ENCODE measurements around the gene AP2B1.

The AP2B1 gene

GRCh38 chr17:35764123-35764991 is 177.2 kb downstream of the AP2B1 start:
- H3K79me1 ChIP-seq (ENCODE audit: low read length) = no peaks in the 10 kb centered on the region
- H3K56ac ChIP-seq (ENCODE audit: low read length) = no peak overlapping the region

GRCh38 chr17:35765086-35765710 is 178.1 kb downstream of the AP2B1 start:
- no peaks in the 10 kb centered on the region for H3K27me3 ChIP-seq (ENCODE audit: insufficient read depth, low read length, poor library complexity)
- H3K4me1 ChIP-seq (ENCODE audit: control insufficient read depth, low read depth, low read length) = no peaks in the 10 kb centered on the region
- H3K23ac ChIP-seq (ENCODE audit: low read length) = no peak overlapping the region
- H3K4ac ChIP-seq (ENCODE audit: low read depth, low read length) = no peak overlapping the region
- H3K27ac ChIP-seq (ENCODE audit: low read depth, low read length) = no peak overlapping the region
- no peak overlapping the region for H2BK120ac ChIP-seq (ENCODE audit: low read depth, low read length)
- H3K79me2 ChIP-seq (ENCODE audit: control insufficient read depth, insufficient read depth, low read length) = no peaks in the 10 kb centered on the region
- no peaks in the 10 kb centered on the region for H3K79me1 ChIP-seq (ENCODE audit: low read length)
- H3K4me3 ChIP-seq (ENCODE audit: low read length) = no peak overlapping the region
- no CpG with 5 or more reads among the region's 11 CpGs for WGBS (ENCODE audit: extremely low coverage, insufficient coverage, low lambda C conversion rate)
- H3K18ac ChIP-seq (ENCODE audit: low read length) = no peak overlapping the region
- no peak overlapping the region for H4K8ac ChIP-seq (ENCODE audit: low read depth, low read length)
- no peak overlapping the region for H3K9ac ChIP-seq (ENCODE audit: low read length)
- H3K36me3 ChIP-seq (ENCODE audit: control insufficient read depth, insufficient read depth, low read length) = no peaks in the 10 kb centered on the region
- H3K56ac ChIP-seq (ENCODE audit: low read length) = no peak overlapping the region
- H2AK5ac ChIP-seq (ENCODE audit: low read length) = no peak overlapping the region
- H3K4me2 ChIP-seq (ENCODE audit: low read length) = no peak overlapping the region
- DNase-seq = peak; percentile 44
- H2BK5ac ChIP-seq (ENCODE audit: low read length) = no peak overlapping the region
- H2BK15ac ChIP-seq (replicated peaks; ENCODE audit: low read depth) = no peak overlapping the region
- H4K5ac ChIP-seq (ENCODE audit: low read length) = no peak overlapping the region

More at GRCh38 chr17:35764123-35764991, 177.2 kb downstream of the AP2B1 start:
- peak overlapping the region; percentile 61 for H3K4me2 ChIP-seq (ENCODE audit: low read length)
- H2BK15ac ChIP-seq (replicated peaks; ENCODE audit: low read depth) = no peak overlapping the region
- H2BK120ac ChIP-seq (ENCODE audit: low read depth, low read length) = no peak overlapping the region
- H3K27ac ChIP-seq (ENCODE audit: low read depth, low read length) = no peak overlapping the region
- WGBS (ENCODE audit: extremely low coverage, insufficient coverage, low lambda C conversion rate) = no CpG with 5 or more reads among the region's 75 CpGs
- no peak overlapping the region for H4K5ac ChIP-seq (ENCODE audit: low read length)
- H3K36me3 ChIP-seq (ENCODE audit: control insufficient read depth, insufficient read depth, low read length) = no peaks in the 10 kb centered on the region
- DNase-seq = peak; percentile 97
- H3K27me3 ChIP-seq (ENCODE audit: insufficient read depth, low read length, poor library complexity) = no peaks in the 10 kb centered on the region
- no peaks in the 10 kb centered on the region for H3K4me1 ChIP-seq (ENCODE audit: control insufficient read depth, low read depth, low read length)
- no peaks in the 10 kb centered on the region for H3K79me2 ChIP-seq (ENCODE audit: control insufficient read depth, insufficient read depth, low read length)
- H3K4ac ChIP-seq (ENCODE audit: low read depth, low read length) = no peak overlapping the region
- H2AK5ac ChIP-seq (ENCODE audit: low read length) = no peak overlapping the region
- no peak overlapping the region for H3K23ac ChIP-seq (ENCODE audit: low read length)
- no peak overlapping the region for H4K8ac ChIP-seq (ENCODE audit: low read depth, low read length)
- H3K9ac ChIP-seq (ENCODE audit: low read length) = no peak overlapping the region
- no peak overlapping the region for H2BK5ac ChIP-seq (ENCODE audit: low read length)
- H3K4me3 ChIP-seq (ENCODE audit: low read length) = no peak overlapping the region
- H3K18ac ChIP-seq (ENCODE audit: low read length) = no peak overlapping the region

DNA sequence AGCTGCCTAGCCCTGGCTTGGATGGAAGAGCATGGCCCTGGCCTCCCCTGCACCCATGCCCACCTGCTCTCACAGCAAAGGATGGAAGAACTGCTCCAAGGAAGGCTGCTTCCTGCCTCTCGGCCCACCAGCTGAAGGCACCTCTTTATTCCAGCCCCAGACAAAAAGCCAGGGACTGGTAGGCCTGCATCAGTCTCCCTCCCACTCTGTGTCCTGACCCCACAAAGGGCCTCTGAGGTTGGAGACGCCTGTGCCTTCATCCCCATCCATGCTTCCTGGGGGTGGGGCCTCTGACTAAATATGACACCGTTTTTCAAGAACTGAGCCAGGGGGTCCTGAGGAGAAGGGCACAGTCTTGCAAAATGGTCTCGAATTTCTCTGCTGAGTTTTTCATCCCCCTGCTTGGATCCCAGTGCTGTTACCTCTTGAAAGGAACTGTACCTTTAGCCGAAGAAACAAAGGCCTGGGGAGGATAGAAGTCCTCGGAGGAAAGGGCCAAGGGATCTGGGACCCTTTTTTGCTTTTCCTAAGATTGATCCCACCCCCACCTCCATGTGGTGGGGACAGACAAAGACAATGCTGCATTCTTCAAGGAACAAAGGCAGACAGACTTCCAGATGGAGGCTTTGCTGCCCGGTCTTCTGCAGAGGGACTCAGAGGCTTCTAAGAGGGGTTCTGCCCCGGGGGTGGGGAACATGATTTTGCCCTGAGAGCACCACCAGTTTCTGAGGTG is 178.8 kb downstream of the AP2B1 start:
- no peak overlapping the region for H2BK5ac ChIP-seq (ENCODE audit: low read length)
- no peaks in the 10 kb centered on the region for H3K36me3 ChIP-seq (ENCODE audit: control insufficient read depth, insufficient read depth, low read length)
- no peak overlapping the region for H3K56ac ChIP-seq (ENCODE audit: low read length)
- H3K18ac ChIP-seq (ENCODE audit: low read length) = no peak overlapping the region
- no peaks in the 10 kb centered on the region for H3K27me3 ChIP-seq (ENCODE audit: insufficient read depth, low read length, poor library complexity)
- H2BK15ac ChIP-seq (replicated peaks; ENCODE audit: low read depth) = no peak overlapping the region
- H2BK120ac ChIP-seq (ENCODE audit: low read depth, low read length) = no peak overlapping the region
- H3K23ac ChIP-seq (ENCODE audit: low read length) = no peak overlapping the region
- no peak overlapping the region for H3K4ac ChIP-seq (ENCODE audit: low read depth, low read length)
- H3K27ac ChIP-seq (ENCODE audit: low read depth, low read length) = no peak overlapping the region
- H2AK5ac ChIP-seq (ENCODE audit: low read length) = no peak overlapping the region
- no peak overlapping the region for H3K4me3 ChIP-seq (ENCODE audit: low read length)
- H4K8ac ChIP-seq (ENCODE audit: low read depth, low read length) = no peak overlapping the region
- no peak overlapping the region for H4K5ac ChIP-seq (ENCODE audit: low read length)
- WGBS (ENCODE audit: extremely low coverage, insufficient coverage, low lambda C conversion rate) = no CpG with 5 or more reads among the region's 8 CpGs
- no peaks in the 10 kb centered on the region for H3K4me1 ChIP-seq (ENCODE audit: control insufficient read depth, low read depth, low read length)
- DNase-seq = no peak
- H3K79me2 ChIP-seq (ENCODE audit: control insufficient read depth, insufficient read depth, low read length) = no peaks in the 10 kb centered on the region
- H3K79me1 ChIP-seq (ENCODE audit: low read length) = no peaks in the 10 kb centered on the region
- H3K9ac ChIP-seq (ENCODE audit: low read length) = no peak overlapping the region
- H3K4me2 ChIP-seq (ENCODE audit: low read length) = no peak overlapping the region

- Histone ChIP-seq H3K4ac (ENCODE audit: low read depth, low read length) (no peak overlapping the region), H3K27ac (ENCODE audit: low read depth, low read length) (no peak overlapping the region), H3K4me2 (ENCODE audit: low read length) (no peak overlapping the region), H2BK120ac (ENCODE audit: low read depth, low read length) (no peak overlapping the region), H4K5ac (ENCODE audit: low read length) (no peak overlapping the region), H2BK5ac (ENCODE audit: low read length) (no peak overlapping the region), H2AK5ac (ENCODE audit: low read length) (no peak overlapping the region), H3K18ac (ENCODE audit: low read length) (no peak overlapping the region), H3K4me3 (ENCODE audit: low read length) (no peak overlapping the region), H3K79me2 (ENCODE audit: control insufficient read depth, insufficient read depth, low read length) (no peaks in the 10 kb centered on the region), H4K8ac (ENCODE audit: low read depth, low read length) (no peak overlapping the region), H3K4me1 (ENCODE audit: control insufficient read depth, low read depth, low read length) (no peaks in the 10 kb centered on the region), H2BK15ac (replicated peaks; ENCODE audit: low read depth) (no peak overlapping the region), H3K27me3 (ENCODE audit: insufficient read depth, low read length, poor library complexity) (no peaks in the 10 kb centered on the region), H3K23ac (ENCODE audit: low read length) (no peak overlapping the region), H3K79me1 (ENCODE audit: low read length) (no peaks in the 10 kb centered on the region), H3K56ac (ENCODE audit: low read length) (no peak overlapping the region), H3K36me3 (ENCODE audit: control insufficient read depth, insufficient read depth, low read length) (no peaks in the 10 kb centered on the region), H3K9ac (ENCODE audit: low read length) (no peak overlapping the region)
- DNase-seq = no peak
- WGBS (ENCODE audit: extremely low coverage, insufficient coverage, low lambda C conversion rate) = no CpG with 5 or more reads among the region's 24 CpGs
Observed at GRCh38 chr17:35766489-35766877, 179.4 kb downstream of the AP2B1 start.

- H2AK5ac ChIP-seq (ENCODE audit: low read length) = no peak overlapping the region
- H3K23ac ChIP-seq (ENCODE audit: low read length) = no peak overlapping the region
- H3K56ac ChIP-seq (ENCODE audit: low read length) = no peak overlapping the region
- H4K5ac ChIP-seq (ENCODE audit: low read length) = no peak overlapping the region
- H3K4me1 ChIP-seq (ENCODE audit: control insufficient read depth, low read depth, low read length) = no peaks in the 10 kb centered on the region
- H2BK5ac ChIP-seq (ENCODE audit: low read length) = no peak overlapping the region
- no peak overlapping the region for H3K27ac ChIP-seq (ENCODE audit: low read depth, low read length)
- no peaks in the 10 kb centered on the region for H3K27me3 ChIP-seq (ENCODE audit: insufficient read depth, low read length, poor library complexity)
- WGBS (ENCODE audit: extremely low coverage, insufficient coverage, low lambda C conversion rate) = no CpG with 5 or more reads among the region's 7 CpGs
- no peak overlapping the region for H2BK120ac ChIP-seq (ENCODE audit: low read depth, low read length)
- no peak overlapping the region for H3K4ac ChIP-seq (ENCODE audit: low read depth, low read length)
- no peak overlapping the region for H3K9ac ChIP-seq (ENCODE audit: low read length)
- H3K79me1 ChIP-seq (ENCODE audit: low read length) = no peaks in the 10 kb centered on the region
- no peak overlapping the region for H3K4me2 ChIP-seq (ENCODE audit: low read length)
- H3K36me3 ChIP-seq (ENCODE audit: control insufficient read depth, insufficient read depth, low read length) = no peaks in the 10 kb centered on the region
- H3K18ac ChIP-seq (ENCODE audit: low read length) = no peak overlapping the region
- no peaks in the 10 kb centered on the region for H3K79me2 ChIP-seq (ENCODE audit: control insufficient read depth, insufficient read depth, low read length)
- no peak overlapping the region for H3K4me3 ChIP-seq (ENCODE audit: low read length)
- H4K8ac ChIP-seq (ENCODE audit: low read depth, low read length) = no peak overlapping the region
- no peak overlapping the region for H2BK15ac ChIP-seq (replicated peaks; ENCODE audit: low read depth)
- DNase-seq = no peak
Observed at GRCh38 chr17:35766903-35767510, 179.9 kb downstream of the AP2B1 start.

All from mesendoderm (in vitro differentiated cells).